ENCODE results near the gene CEP170B.

Gene CEP170B

DNA sequence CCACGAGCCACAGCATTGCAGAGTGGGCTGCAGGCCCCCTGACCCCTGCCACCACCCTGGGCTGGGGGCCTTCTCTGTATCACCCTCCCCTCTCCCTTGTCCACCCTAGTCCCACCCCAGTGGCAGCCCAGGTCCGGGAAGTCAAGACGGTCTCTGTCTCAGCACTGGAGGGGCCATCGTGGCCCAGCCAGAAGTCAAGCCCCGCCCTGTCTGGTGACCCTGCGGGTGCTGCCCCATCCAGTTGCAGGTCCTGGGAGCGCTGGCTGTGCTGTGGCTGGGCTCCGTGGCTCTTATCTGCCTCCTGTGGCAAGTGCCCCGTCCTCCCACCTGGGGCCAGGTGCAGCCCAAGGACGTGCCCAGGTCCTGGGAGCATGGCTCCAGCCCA, 62.4 kb downstream of the CEP170B start:
- H3K27ac ChIP-seq, result no peak overlapping the region
- no peak for TF ChIP-seq CTCF (conservative IDR thresholded peaks at IDR 0.05)

GRCh38 chr14:104927901-104928300, 62.8 kb downstream of the CEP170B start:
- H3K27ac ChIP-seq, result no peak overlapping the region
- TF ChIP-seq CTCF (conservative IDR thresholded peaks at IDR 0.05), result no peak

DNA sequence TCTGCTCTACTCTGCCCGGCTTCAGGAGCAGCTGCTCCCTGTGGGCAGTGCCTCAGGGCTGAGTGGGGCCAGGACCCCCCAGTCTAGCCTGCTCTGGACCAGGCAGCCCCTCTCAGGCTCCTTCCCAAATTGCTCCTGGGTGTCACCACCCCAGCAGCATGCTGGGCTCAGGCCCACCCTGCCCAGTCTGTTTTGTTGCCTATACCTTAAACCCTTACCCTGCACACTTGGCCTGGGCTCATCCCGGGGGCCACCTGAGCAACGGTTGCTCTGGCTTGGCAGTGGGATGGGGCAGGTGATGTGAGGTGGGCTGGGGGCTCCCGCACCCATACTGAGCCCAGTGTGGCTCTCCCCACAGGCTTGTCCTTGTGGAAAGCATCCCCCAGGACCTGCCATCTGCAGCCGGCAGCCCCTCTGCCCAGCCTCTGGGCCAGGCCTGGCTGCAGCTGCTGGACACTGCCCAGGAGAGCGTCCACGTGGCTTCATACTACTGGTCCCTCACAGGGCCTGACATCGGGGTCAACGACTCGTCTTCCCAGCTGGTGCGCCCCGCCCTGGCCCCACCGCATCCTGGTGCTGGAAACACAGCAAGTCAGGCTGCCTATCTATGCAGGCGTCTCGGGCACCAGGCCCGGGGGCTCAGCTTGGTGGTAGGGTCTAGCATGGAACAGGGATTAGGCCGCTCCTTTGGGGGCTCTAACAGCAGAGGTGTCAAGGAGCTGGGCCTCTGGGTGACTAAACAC, 63.5 kb downstream of the CEP170B start:
- no peak overlapping the region for H3K27ac ChIP-seq
- TF ChIP-seq CTCF (conservative IDR thresholded peaks at IDR 0.05), result no peak

GRCh38 chr14:104929268-104930230, 64.5 kb downstream of the CEP170B start:
- H3K27ac ChIP-seq, result no peak overlapping the region
- TF ChIP-seq CTCF (conservative IDR thresholded peaks at IDR 0.05), result no peak

DNA sequence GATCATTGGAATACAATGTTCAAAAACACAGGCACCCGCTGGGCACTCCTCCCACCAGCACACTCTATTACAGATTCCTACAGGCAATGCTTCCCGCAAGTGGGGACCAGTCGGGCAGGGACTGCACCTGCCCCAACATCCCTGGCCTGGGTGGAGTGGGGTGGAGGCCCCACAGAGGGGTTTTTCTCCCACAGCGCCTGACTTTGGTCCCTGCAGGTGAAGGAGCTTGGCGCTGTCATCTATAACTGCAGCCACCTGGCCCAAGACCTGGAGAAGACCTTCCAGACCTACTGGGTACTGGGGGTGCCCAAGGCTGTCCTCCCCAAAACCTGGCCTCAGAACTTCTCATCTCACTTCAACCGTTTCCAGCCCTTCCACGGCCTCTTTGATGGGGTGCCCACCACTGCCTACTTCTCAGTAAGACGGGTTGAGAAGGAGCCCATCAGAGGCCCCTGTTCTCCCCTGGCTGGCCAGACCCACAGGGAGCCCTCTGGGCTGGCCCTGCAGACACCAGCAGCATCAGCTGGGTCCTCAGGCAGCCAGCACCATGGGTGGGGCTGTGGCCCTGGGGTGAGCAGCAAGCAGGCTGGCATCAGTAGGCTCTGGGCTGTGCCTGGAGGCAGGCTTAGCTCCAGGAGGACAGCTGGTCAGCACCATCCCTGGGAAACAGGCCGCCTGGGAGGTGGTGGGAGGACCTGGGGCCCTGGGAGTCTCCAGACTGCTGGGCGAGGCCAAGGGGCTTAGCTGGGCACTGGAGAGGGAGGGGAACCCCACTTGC, 65.6 kb downstream of the CEP170B start:
- no peak for TF ChIP-seq CTCF (conservative IDR thresholded peaks at IDR 0.05)
- H3K27ac ChIP-seq, result no peak overlapping the region

- H3K27ac ChIP-seq, result no peak overlapping the region
- TF ChIP-seq CTCF (conservative IDR thresholded peaks at IDR 0.05), result no peak
Observed at GRCh38 chr14:104931304-104931770, 66.3 kb downstream of the CEP170B start.
